ENCODE measurements around the gene COA8. TPM values are rescaled to one million over a fixed set of nuclear protein-coding genes. Genes with fewer than 3 reads are reported as not detected.
A peak's percentile ranks its signal among the peaks of the same experiment; 100 is the strongest.
"Not testable (repeated sequence)": the region's sequence is repeated elsewhere in the genome, so short reads cannot be mapped to it uniquely, and the experiment has no call there.

Gene COA8
- total RNA-seq, 4 donors from 2014 or later, result 26.8 to 46.1 (median 37.6) TPM

DNA sequence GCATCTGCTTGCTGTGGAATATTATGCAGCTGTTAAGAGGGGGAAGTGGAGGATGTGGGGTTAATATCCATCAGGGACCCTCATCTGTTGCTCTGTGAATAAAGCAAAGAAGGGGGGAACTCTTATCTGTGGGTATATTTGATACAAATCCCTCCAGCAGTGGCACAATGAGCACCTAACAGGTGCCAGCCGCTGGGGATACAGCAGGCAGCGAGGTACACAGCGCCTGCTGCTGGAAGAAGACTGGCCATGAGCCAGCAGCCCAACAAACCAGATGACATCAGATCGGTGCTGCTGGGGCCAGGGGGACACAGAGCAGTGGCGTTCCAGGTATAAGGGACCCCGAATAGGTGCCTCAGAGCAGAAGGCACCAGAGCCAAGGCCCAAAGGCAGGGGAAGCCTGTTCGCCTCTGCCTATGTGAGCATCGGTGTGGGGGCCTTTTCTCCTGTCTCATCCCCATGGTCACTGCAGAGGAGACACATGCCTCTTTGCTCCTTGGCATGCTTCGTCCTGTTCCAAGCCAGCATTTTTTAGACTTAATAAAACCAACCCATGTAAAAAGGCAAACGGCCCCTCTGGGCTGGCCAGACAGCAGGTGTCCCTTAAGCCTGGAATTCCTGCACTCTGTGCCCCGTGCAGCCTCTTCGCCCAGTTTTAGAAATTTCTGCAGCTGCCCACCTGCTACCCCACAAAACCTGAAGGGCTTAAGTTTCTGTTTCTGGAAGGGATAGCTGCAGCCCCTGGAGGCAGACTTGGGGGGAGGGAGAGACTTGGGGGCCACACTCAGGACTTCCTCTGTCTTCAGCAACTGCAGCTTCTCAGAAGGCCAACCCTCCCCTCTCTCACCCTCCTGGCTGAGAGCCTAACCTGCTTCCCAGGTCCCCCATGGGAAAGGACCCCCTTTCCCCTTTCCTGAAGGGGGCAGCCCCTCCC is 38.5 kb upstream of the COA8 start:
- H3K4me3 ChIP-seq, result no peak overlapping the region
- no peak for TF ChIP-seq POLR2A (IDR thresholded peaks at IDR 0.05; ENCODE audit: low read depth)
- TF ChIP-seq CTCF (IDR thresholded peaks at IDR 0.05), result no peak
- DNase-seq (ENCODE audit: extremely low spot score), result no peak
- WGBS, result 66% methylated on average over 8 of the region's 12 CpGs
- H3K4me1 ChIP-seq, result peaks cover 56 to 82% (median 74%) of the 10 kb centered on the region in 4 donors
- intact Hi-C loops (cut with DNase I), result no loop called here
- peaks cover 3 to 18% (median 11%) of the 10 kb centered on the region in 4 donors for H3K36me3 ChIP-seq
- peak overlapping the region in 3 of 4 donors; percentile 11 to 97 (median 20) for H3K27ac ChIP-seq (replicated peaks in 1 of 4)
- peaks cover 0 to 9% (median 4%) of the 10 kb centered on the region in 4 donors for H3K27me3 ChIP-seq
- no peaks in the 10 kb centered on the region for H3K9me3 ChIP-seq

DNA sequence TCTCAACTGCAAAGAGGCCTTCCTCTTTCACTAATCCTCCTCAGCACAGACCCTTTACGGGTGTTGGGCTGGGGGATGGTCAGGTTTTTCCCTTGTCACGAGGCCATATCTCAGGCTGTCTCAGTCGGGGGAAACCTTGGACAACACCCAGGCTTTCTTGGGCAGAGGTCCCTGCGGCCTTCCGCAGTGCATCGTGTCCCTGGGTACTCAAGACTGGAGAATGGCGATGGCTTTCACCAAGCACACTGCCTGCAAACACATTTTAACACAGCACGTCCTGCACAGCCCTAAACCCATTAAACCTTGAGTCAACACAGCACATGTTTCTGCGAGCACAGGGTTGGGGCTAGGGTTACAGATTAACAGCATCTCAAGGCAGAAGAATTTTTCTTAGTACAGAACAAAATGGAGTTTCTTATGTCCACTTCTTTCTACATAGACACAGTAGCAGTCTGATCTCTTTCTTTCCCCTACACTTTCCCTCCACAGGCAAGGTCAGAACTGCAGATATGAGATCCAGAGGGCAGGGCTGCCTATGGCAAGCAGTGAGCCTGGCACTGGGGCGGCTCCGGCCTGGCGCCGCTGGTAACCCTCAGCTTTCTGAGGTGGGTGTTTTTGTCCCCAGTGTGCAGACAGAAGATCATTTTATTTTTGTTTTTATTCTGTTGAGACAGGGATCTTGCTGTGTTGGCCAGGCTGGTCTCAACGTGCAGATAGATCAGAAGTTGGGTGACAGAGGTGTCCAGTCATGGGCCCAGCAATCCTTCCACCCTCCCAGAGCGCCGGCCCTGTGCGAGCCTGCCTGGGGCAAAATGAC is 37.1 kb upstream of the COA8 start:
- DNase-seq (ENCODE audit: extremely low spot score); H3K4me3 ChIP-seq; H3K9me3 ChIP-seq; intact Hi-C loops (cut with DNase I); H3K36me3 ChIP-seq; H3K27me3 ChIP-seq: not testable (repeated sequence)
- H3K27ac ChIP-seq (replicated peaks in 1 of 4), result peak overlapping the region in 3 of 4 donors; percentile 20 to 97 (median 94)
- 83% methylated on average over 17 of the region's 17 CpGs for WGBS
- peaks cover 55 to 82% (median 74%) of the 10 kb centered on the region in 4 donors for H3K4me1 ChIP-seq

DNA sequence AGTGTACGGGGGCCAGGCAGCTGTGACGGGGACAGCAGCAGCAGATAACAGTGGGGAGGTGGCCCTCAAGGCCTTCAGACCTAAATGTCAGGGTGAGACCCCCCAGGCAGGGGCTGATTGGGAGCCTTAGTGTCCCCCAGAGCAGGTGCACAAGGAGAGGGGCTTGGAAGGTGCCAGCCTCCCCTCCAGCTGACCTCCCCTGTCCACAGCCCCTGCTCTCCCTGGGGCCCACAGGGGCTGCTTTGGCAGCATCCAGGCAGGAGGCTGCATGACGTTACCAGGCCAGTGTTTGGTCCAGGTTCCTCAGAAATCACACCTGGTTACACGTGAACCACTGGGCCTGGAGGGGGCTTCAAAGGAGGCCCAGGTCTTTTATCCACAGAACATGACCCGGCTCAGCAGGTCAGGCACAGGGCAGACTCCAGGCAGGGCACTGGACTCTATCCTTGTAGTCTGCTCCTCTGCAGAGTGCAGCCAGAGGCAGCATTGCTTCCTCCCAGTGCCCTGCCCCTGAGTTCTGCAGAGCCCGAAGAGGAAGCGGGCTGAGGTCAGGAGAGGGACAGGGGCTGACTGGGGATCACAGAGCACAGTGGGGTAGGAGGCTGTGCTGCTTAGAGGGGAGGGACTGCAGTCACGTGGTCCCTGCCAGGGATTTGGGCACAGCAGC is 36.4 kb upstream of the COA8 start:
- WGBS, result 77% methylated on average over 8 of the region's 8 CpGs

GRCh38 chr14:103526914-103527248 is 35.9 kb upstream of the COA8 start:
- WGBS, result 88% methylated on average over 1 of the region's 1 CpG
- Histone ChIP-seq H3K36me3 (peaks cover 0 to 19% (median 5%) of the 10 kb centered on the region in 4 donors), H3K9me3 (no peaks in the 10 kb centered on the region), H3K4me1 (peaks cover 53 to 82% (median 74%) of the 10 kb centered on the region in 4 donors), H3K27me3 (peaks cover 0 to 4% (median 0%) of the 10 kb centered on the region in 4 donors), H3K4me3 (no peak overlapping the region), H3K27ac (replicated peaks in 1 of 4) (peak overlapping the region; percentile 88 to 97 (median 94))
- no peak for DNase-seq (ENCODE audit: extremely low spot score)
- intact Hi-C loops (cut with DNase I), result no loop called here
- TF ChIP-seq POLR2A (IDR thresholded peaks at IDR 0.05; ENCODE audit: low read depth) (no peak), POLR2AphosphoS5 (IDR thresholded peaks at IDR 0.05) (no peak), CTCF (IDR thresholded peaks at IDR 0.05) (no peak), EP300 (IDR thresholded peaks at IDR 0.05) (no peak)

More for the DNA sequence above, 36.4 kb upstream of the COA8 start:
- Histone ChIP-seq H3K4me1 (peaks cover 56 to 82% (median 74%) of the 10 kb centered on the region in 4 donors), H3K27ac (replicated peaks in 1 of 4) (peak overlapping the region; percentile 20 to 97 (median 58)), H3K27me3 (peaks cover 0 to 9% (median 2%) of the 10 kb centered on the region in 4 donors), H3K4me3 (no peak overlapping the region), H3K36me3 (peaks cover 0 to 14% (median 6%) of the 10 kb centered on the region in 4 donors), H3K9me3 (no peaks in the 10 kb centered on the region)
- no peak for TF ChIP-seq POLR2AphosphoS5 (IDR thresholded peaks at IDR 0.05)
- TF ChIP-seq CTCF (IDR thresholded peaks at IDR 0.05), result no peak
- no peak for TF ChIP-seq POLR2A (IDR thresholded peaks at IDR 0.05; ENCODE audit: low read depth)
- no peak for DNase-seq (ENCODE audit: extremely low spot score)
- intact Hi-C loops (cut with DNase I), result no loop called here
